LNCAP (cell line): ENCODE data around the gene ACTN4.

Experiments used
- CTCF ChIP-seq: fragments of 450-650 bp; IDR thresholded peaks from 2 replicates; pipeline ENCODE4 v1.5.1; 2017; ENCODE audit warnings: mild to moderate bottlenecking

The ACTN4 gene

GRCh38 chr19:38653028-38653571 lies 5.7 kb downstream of the ACTN4 start:
- TF ChIP-seq CTCF, result no peak

- TF ChIP-seq CTCF, result no peak
These were observed 7.2 kb downstream of the ACTN4 start for GRCh38 chr19:38654628-38655055.

- TF ChIP-seq CTCF, result no peak
These were observed 7.8 kb downstream of the ACTN4 start for GRCh38 chr19:38655148-38655824.

GRCh38 chr19:38656171-38656981 lies 8.9 kb downstream of the ACTN4 start:
- TF ChIP-seq CTCF, result no peak

- TF ChIP-seq CTCF, result no peak
These were observed 10.3 kb downstream of the ACTN4 start for GRCh38 chr19:38657633-38658222.

- no peak for TF ChIP-seq CTCF
These were observed 11.2 kb downstream of the ACTN4 start for GRCh38 chr19:38658462-38659306.

- TF ChIP-seq CTCF, result no peak
These were observed 13.3 kb downstream of the ACTN4 start for GRCh38 chr19:38660724-38661123.
